ENCODE data around the gene TFDP2.
"Not testable (repeated sequence)": the region's sequence is repeated elsewhere in the genome, so short reads cannot be mapped to it uniquely, and the experiment has no call there.

The TFDP2 gene

DNA sequence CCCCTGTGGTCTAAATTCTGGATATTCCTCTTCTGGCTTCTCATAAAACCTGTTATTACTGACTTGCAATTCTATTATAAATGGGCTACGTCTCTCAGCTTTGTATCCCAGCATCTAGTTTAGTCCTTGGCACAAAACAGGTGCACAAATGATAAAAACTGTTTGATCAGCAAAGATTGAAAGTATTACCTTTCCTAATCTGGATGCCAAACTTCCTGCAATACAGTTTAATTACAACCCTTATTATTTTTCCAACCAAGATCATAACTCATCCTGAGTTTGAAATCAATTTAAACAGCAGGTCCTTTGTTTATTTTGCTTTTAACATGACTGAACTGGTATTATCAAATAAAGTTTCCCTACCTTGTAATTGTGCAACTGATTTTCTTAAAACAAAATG is 140.3 kb downstream of the TFDP2 start:
- H3K4me3 ChIP-seq (ENCODE audit: low read depth in 1 of 2, low read length in 2 of 2), result no peak overlapping the region
- no peaks in the 10 kb centered on the region for H3K36me3 ChIP-seq (ENCODE audit: control insufficient read depth in 1 of 2, insufficient read depth in 2 of 2, low read length in 2 of 2)
- no peaks in the 10 kb centered on the region for H3K9me3 ChIP-seq (ENCODE audit: control insufficient read depth in 1 of 2, low read length in 2 of 2)
- no peak overlapping the region for H3K27ac ChIP-seq (ENCODE audit: low read length)
- peaks cover 0 to 12% of the 10 kb centered on the region in 2 donors for H3K4me1 ChIP-seq (ENCODE audit: control insufficient read depth in 1 of 2, insufficient read depth in 2 of 2, low read length in 2 of 2)
- H3K27me3 ChIP-seq (ENCODE audit: low read depth, low read length), result no peaks in the 10 kb centered on the region

DNA sequence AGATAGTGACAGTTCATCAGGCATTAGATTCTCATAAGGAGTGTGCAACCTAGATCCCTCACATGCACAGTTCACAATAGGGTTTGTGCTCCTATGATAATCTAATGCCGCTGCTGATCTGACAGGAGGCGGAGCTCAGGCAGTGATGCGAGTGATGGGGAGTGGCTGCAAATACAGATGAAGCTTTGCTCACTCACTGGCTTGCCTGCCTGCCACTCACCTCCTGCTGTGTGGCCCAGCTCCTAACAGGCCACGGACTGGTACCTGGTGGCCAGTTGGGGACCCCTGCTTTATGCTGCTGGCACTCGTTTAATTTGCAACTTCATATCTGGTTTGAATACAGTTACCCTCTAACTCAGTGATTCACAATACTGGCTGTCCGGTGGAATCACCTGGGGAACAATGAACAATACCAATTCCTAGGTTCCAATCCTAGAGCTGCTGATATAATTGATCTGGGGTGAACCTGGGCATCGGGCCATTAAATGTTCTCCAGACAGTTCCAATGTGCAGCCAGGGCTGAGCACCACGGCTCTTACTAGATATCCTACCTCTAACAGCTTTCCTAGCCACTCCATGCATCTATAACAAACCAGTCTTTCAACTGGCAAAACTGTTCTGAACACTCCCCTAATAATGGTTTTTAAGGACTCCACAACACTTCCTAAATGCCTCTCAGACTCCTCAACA is 141.5 kb downstream of the TFDP2 start:
- Histone ChIP-seq H3K36me3 (ENCODE audit: control insufficient read depth in 1 of 2, insufficient read depth in 2 of 2, low read length in 2 of 2) (no peaks in the 10 kb centered on the region), H3K27ac (ENCODE audit: low read length) (no peak overlapping the region), H3K4me3 (ENCODE audit: low read depth in 1 of 2, low read length in 2 of 2) (no peak overlapping the region), H3K27me3 (ENCODE audit: low read depth, low read length) (no peaks in the 10 kb centered on the region), H3K9me3 (ENCODE audit: control insufficient read depth in 1 of 2, low read length in 2 of 2) (no peaks in the 10 kb centered on the region), H3K4me1 (ENCODE audit: control insufficient read depth in 1 of 2, insufficient read depth in 2 of 2, low read length in 2 of 2) (peaks cover 0 to 10% of the 10 kb centered on the region in 2 donors)

DNA sequence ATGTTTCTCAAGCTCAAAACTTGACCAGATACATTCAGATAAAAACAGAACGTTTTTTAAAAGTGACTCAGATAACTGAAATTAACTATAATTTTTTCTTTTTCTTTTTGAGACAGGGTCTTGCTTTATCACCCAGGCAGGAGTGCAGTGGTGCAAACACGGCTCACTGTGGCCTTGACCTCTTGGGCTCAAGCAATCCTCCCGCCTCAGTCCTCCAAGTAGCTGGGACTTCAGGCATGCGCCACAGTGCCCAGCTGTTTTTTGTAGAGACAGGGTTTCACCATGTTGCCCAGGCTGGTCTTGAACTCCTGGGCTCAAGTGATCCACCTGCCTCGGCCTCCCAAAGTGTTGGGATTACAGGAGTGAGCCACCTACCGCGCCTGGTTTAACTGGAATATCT is 144.4 kb downstream of the TFDP2 start:
- not testable (repeated sequence) for H3K27me3 ChIP-seq (ENCODE audit: low read depth, low read length); H3K36me3 ChIP-seq (ENCODE audit: control insufficient read depth in 1 of 2, insufficient read depth in 2 of 2, low read length in 2 of 2); H3K4me3 ChIP-seq (ENCODE audit: low read depth in 1 of 2, low read length in 2 of 2); H3K27ac ChIP-seq (ENCODE audit: low read length); H3K9me3 ChIP-seq (ENCODE audit: control insufficient read depth in 1 of 2, low read length in 2 of 2)
- peaks cover 0 to 10% of the 10 kb centered on the region in 2 donors for H3K4me1 ChIP-seq (ENCODE audit: control insufficient read depth in 1 of 2, insufficient read depth in 2 of 2, low read length in 2 of 2)

DNA sequence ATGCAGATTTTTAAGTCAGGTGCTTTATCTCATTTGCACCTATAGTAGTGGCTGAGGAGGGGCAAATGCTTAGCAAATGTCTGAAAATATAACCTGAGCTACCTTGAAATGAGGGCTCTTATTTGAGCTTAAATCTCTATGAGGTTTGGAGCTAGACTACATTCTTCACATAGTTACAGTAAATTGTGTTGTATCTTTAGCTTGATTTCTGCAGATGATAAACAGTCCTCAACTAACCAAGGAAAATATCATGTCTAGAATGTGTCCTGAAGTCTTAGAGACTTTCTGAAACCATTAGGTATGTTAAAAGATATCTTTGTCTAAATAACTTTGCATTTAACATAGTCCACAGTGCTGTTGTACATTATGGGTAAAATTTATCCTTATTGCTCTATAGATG is 145.3 kb downstream of the TFDP2 start:
- Histone ChIP-seq H3K36me3 (ENCODE audit: control insufficient read depth in 1 of 2, insufficient read depth in 2 of 2, low read length in 2 of 2) (no peaks in the 10 kb centered on the region), H3K27ac (ENCODE audit: low read length) (no peak overlapping the region), H3K4me3 (ENCODE audit: low read depth in 1 of 2, low read length in 2 of 2) (no peak overlapping the region), H3K9me3 (ENCODE audit: control insufficient read depth in 1 of 2, low read length in 2 of 2) (no peaks in the 10 kb centered on the region), H3K27me3 (ENCODE audit: low read depth, low read length) (no peaks in the 10 kb centered on the region), H3K4me1 (ENCODE audit: control insufficient read depth in 1 of 2, insufficient read depth in 2 of 2, low read length in 2 of 2) (peaks cover 0 to 10% of the 10 kb centered on the region in 2 donors)

DNA sequence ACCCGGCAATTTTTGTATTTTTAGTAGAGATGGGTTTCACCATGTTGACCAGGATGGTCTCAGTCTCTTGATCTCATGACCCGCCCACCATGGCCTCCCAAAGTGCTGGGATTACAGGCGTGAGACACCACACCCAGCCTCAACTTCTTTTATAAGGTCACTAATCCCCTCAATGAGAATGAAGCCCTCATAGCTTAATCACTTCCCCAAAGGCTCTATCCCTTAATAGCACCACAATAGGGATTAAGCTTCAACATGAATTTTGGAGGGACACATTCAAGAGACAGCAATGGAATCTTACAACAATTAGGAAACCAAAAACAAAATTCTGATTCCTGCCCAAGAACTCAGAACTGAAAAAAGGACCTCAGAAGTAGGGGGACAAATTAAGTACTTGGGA is 146.1 kb downstream of the TFDP2 start:
- Histone ChIP-seq H3K4me1 (ENCODE audit: control insufficient read depth in 1 of 2, insufficient read depth in 2 of 2, low read length in 2 of 2) (peaks cover 0 to 10% of the 10 kb centered on the region in 2 donors), H3K27ac (ENCODE audit: low read length) (no peak overlapping the region), H3K9me3 (ENCODE audit: control insufficient read depth in 1 of 2, low read length in 2 of 2) (no peaks in the 10 kb centered on the region), H3K36me3 (ENCODE audit: control insufficient read depth in 1 of 2, insufficient read depth in 2 of 2, low read length in 2 of 2) (no peaks in the 10 kb centered on the region), H3K27me3 (ENCODE audit: low read depth, low read length) (no peaks in the 10 kb centered on the region), H3K4me3 (ENCODE audit: low read depth in 1 of 2, low read length in 2 of 2) (no peak overlapping the region)

DNA sequence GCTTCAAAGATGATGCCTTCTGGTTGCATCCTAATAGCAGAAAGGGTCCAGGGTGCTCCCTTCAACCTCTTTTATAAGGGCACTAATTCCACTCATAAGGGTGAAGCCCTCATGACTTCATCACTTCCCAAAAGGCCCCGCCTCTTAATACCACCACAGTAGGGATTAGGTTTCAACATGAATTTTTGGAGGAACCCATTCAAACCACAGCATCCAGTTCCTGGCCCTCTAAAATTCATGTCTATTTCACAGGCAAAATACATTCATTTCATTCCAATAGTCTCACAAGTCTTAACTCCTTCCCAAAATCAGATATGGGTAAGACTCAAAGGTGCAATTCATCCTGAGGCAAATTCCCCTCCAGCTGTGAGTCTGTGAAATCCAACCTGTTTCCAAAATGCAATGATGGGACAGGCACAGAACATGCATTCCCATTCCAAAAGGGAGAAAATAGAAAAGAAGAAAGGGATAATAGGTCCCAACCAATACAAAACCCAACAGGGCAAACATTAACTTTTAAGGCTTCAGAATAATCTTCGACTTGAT is 148.9 kb downstream of the TFDP2 start:
- H3K9me3 ChIP-seq (ENCODE audit: control insufficient read depth in 1 of 2, low read length in 2 of 2), result no peaks in the 10 kb centered on the region
- H3K27me3 ChIP-seq (ENCODE audit: low read depth, low read length), result no peaks in the 10 kb centered on the region
- H3K4me3 ChIP-seq (ENCODE audit: low read depth in 1 of 2, low read length in 2 of 2), result no peak overlapping the region
- peaks cover 0 to 10% of the 10 kb centered on the region in 2 donors for H3K4me1 ChIP-seq (ENCODE audit: control insufficient read depth in 1 of 2, insufficient read depth in 2 of 2, low read length in 2 of 2)
- no peak overlapping the region for H3K27ac ChIP-seq (ENCODE audit: low read length)
- H3K36me3 ChIP-seq (ENCODE audit: control insufficient read depth in 1 of 2, insufficient read depth in 2 of 2, low read length in 2 of 2), result no peaks in the 10 kb centered on the region

DNA sequence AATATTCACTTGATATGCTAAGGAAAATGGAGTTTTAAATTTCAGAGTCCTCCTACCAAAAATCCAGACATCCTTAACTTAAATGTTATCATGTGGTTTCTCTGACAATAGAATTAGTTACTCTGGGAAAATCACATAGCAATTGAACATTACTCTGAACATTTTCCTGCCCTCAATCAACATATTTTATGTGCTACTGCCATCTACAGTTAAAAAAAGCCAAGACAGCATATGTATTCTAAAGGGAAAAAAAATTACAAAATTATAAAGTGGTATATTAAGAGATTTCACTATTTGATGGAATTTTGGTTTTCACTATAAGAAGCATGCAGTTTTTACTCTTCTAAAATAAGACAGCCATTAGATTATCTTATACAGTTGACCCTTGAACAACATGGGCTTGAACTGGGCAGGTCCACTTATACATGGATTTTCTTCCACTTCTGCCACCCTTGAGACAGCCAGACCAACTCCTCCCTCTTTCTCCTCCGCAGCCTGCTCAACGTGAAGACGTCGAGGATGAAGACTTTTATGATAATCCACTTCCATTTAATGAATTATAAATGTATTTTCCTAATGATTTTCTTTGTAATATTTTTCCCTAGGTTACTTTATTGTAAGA is 150.6 kb downstream of the TFDP2 start:
- no peaks in the 10 kb centered on the region for H3K27me3 ChIP-seq (ENCODE audit: low read depth, low read length)
- H3K9me3 ChIP-seq (ENCODE audit: control insufficient read depth in 1 of 2, low read length in 2 of 2), result no peaks in the 10 kb centered on the region
- peaks cover 2 to 5% of the 10 kb centered on the region in 2 donors for H3K4me1 ChIP-seq (ENCODE audit: control insufficient read depth in 1 of 2, insufficient read depth in 2 of 2, low read length in 2 of 2)
- no peaks in the 10 kb centered on the region for H3K36me3 ChIP-seq (ENCODE audit: control insufficient read depth in 1 of 2, insufficient read depth in 2 of 2, low read length in 2 of 2)
- H3K27ac ChIP-seq (ENCODE audit: low read length), result no peak overlapping the region
- no peak overlapping the region for H3K4me3 ChIP-seq (ENCODE audit: low read depth in 1 of 2, low read length in 2 of 2)

DNA sequence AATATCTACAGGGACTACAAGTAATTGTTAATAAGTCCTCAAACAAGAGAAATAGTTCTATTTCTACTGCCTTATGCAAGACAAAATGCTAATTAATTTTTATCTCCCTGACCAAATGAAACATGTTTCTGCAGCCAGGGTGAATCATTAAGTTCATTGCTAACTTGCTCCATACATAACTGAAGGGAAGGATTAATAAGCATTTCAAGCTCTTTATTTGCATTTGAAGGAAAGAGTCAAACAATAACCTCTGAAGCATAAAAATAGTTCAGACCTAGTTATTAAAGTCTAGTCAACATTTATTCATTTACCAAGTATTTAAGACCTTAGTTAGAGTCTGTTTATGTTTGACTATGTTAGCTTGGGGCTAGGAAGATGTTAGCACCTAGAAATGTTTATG is 152.9 kb downstream of the TFDP2 start:
- Histone ChIP-seq H3K4me3 (ENCODE audit: low read depth in 1 of 2, low read length in 2 of 2) (no peak overlapping the region), H3K27ac (ENCODE audit: low read length) (no peak overlapping the region), H3K9me3 (ENCODE audit: control insufficient read depth in 1 of 2, low read length in 2 of 2) (no peaks in the 10 kb centered on the region), H3K36me3 (ENCODE audit: control insufficient read depth in 1 of 2, insufficient read depth in 2 of 2, low read length in 2 of 2) (no peaks in the 10 kb centered on the region), H3K4me1 (ENCODE audit: control insufficient read depth in 1 of 2, insufficient read depth in 2 of 2, low read length in 2 of 2) (peaks cover 2 to 6% of the 10 kb centered on the region in 2 donors), H3K27me3 (ENCODE audit: low read depth, low read length) (no peaks in the 10 kb centered on the region)

DNA sequence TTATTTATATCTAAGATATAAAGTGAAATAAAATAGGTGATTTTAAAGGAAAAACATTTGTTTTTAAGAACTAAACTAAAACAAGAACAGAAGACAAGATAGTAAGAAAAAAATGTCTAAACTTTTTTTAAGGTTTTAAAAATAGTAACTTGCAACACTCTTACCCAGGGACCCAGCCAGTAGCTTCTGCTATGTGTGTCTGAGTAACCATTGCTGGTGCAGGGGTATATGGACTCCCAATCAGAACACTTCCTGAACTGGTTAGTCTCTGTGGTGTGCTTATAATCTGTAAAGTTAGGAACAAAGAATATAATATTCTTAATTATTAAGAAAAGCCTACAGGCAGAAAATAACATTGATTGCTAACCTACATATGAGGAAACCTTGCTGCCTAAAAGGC is 154.5 kb downstream of the TFDP2 start:
- H3K4me3 ChIP-seq (ENCODE audit: low read depth in 1 of 2, low read length in 2 of 2), result no peak overlapping the region
- no peaks in the 10 kb centered on the region for H3K9me3 ChIP-seq (ENCODE audit: control insufficient read depth in 1 of 2, low read length in 2 of 2)
- peaks cover 2 to 6% of the 10 kb centered on the region in 2 donors for H3K4me1 ChIP-seq (ENCODE audit: control insufficient read depth in 1 of 2, insufficient read depth in 2 of 2, low read length in 2 of 2)
- H3K27me3 ChIP-seq (ENCODE audit: low read depth, low read length), result no peaks in the 10 kb centered on the region
- no peak overlapping the region for H3K27ac ChIP-seq (ENCODE audit: low read length)
- H3K36me3 ChIP-seq (ENCODE audit: control insufficient read depth in 1 of 2, insufficient read depth in 2 of 2, low read length in 2 of 2), result no peaks in the 10 kb centered on the region

DNA sequence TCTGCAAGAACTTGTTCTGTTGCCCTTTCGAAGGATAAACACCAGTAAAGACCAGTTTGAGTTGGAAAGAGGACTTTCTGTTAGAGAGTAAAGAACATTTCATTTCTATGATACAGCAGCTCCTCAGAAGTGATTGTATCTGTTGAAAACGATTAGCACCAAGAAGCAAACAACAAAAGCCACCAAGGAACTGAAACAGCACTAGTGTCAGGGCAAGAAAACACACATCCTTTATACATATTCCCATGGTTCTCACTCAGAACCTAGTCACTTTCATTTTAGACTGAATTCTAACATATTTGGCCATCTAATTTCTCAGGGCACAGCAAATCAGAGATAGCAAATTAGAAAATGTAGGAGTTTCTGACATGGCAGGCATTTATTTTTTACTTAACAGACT is 156.8 kb downstream of the TFDP2 start:
- H3K36me3 ChIP-seq (ENCODE audit: control insufficient read depth in 1 of 2, insufficient read depth in 2 of 2, low read length in 2 of 2), result no peaks in the 10 kb centered on the region
- H3K27me3 ChIP-seq (ENCODE audit: low read depth, low read length), result no peaks in the 10 kb centered on the region
- no peaks in the 10 kb centered on the region for H3K9me3 ChIP-seq (ENCODE audit: control insufficient read depth in 1 of 2, low read length in 2 of 2)
- H3K4me3 ChIP-seq (ENCODE audit: low read depth in 1 of 2, low read length in 2 of 2), result no peak overlapping the region
- H3K27ac ChIP-seq (ENCODE audit: low read length), result no peak overlapping the region
- H3K4me1 ChIP-seq (ENCODE audit: control insufficient read depth in 1 of 2, insufficient read depth in 2 of 2, low read length in 2 of 2), result peaks cover 2 to 6% of the 10 kb centered on the region in 2 donors

DNA sequence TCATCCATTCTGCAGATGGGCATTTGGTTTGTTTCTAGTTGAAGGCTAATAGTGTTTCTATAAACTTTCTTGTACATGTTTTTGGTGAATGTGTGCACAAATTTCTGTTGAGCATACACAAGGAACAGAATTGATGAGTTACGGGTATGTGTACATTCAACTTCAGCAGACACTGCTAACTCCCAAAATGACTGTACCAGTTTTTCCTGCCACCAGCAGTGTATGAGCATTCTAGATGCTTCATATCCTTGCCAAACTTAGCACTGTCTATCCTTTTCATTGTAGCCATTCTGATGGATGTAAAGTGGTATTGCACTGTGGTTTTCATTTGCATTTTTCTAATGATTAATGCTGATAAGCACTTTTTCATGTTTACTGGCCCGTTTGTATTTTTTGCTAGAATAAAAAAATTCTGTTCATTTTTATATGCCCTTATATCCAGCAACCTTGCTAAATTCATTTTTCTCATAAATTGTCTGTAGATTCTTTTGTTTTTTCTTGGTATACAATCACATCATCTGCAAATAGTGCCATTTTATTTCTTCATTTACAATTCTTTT is 162.7 kb downstream of the TFDP2 start:
- no peaks in the 10 kb centered on the region for H3K27me3 ChIP-seq (ENCODE audit: low read depth, low read length)
- no peak overlapping the region for H3K27ac ChIP-seq (ENCODE audit: low read length)
- no peaks in the 10 kb centered on the region for H3K4me1 ChIP-seq (ENCODE audit: control insufficient read depth in 1 of 2, insufficient read depth in 2 of 2, low read length in 2 of 2)
- H3K9me3 ChIP-seq (ENCODE audit: control insufficient read depth in 1 of 2, low read length in 2 of 2), result no peaks in the 10 kb centered on the region
- no peak overlapping the region for H3K4me3 ChIP-seq (ENCODE audit: low read depth in 1 of 2, low read length in 2 of 2)
- no peaks in the 10 kb centered on the region for H3K36me3 ChIP-seq (ENCODE audit: control insufficient read depth in 1 of 2, insufficient read depth in 2 of 2, low read length in 2 of 2)

Measured in muscle layer of duodenum (tissue), 2 donors.